H1 (cell line): ENCODE measurements around the gene NADK2. TPM values are rescaled to one million over a fixed set of nuclear protein-coding genes. Genes with fewer than 3 reads are reported as not detected.

ENCODE experiments used
- HDAC2 ChIP-seq, 2 experiments: fragments of 300-600 bp in 1 of 2; sonication (generic) in 1 of 2; IDR thresholded peaks; 2 replicates each; pipeline ENCODE4 v1.6.1; 2011 to 2012; ENCODE audit warnings: low read depth in 2 of 2, low read length in 2 of 2, mild to moderate bottlenecking in 2 of 2, moderate library complexity in 2 of 2, borderline replicate concordance in 1 of 2, inconsistent platforms in 1 of 2
- SP4 ChIP-seq: IDR thresholded peaks from 2 replicates; pipeline ENCODE4 v1.6.1; 2012; ENCODE audit warnings: low read length, inconsistent platforms
- SRF ChIP-seq: IDR thresholded peaks from 2 replicates; pipeline ENCODE4 v1.6.1; 2011; ENCODE audit warnings: mild to moderate bottlenecking, low read depth, low read length, moderate library complexity
- polyA plus RNA-seq, 7 experiments: library from polyadenylated mRNA; depleted of rRNA in 3 of 7; stranded (reverse) in 5 of 7; unstranded in 2 of 7; fragments of >200 nt in 5 of 7; fragments of 200-250 nt in 2 of 7; gene quantifications; 1 replicate in 5 of 7; 2 replicates in 1 of 7; 4 replicates in 1 of 7; pipeline versions ENCODE4 v1.2.1 to v1.2.3, GENCODE V29; 2011 to 2013; ENCODE audit warnings: missing spikeins in 2 of 7, mixed read lengths in 2 of 7
- total RNA-seq: library from RNA; stranded (reverse); fragmentation: NEBNext Ultra II Directional; extraction: Animal tissue kit (Norgen Biotek cat#: 25700); gene quantifications from 2 replicates; pipeline ENCODE4 v1.2.1, GENCODE V29; 2021

NADK2 gene
- total and polyA plus RNA-seq, 2 of the 8 experiments (the other 6 are each of a cell fraction or from before 2014, with no cell fraction given): 3.4 to 16.1 TPM

GRCh38 chr5:36277521-36278176 lies 35.9 kb upstream of the NADK2 start (continued):
- TF ChIP-seq SRF (no peak), SP4 (no peak), HDAC2 (IDR thresholded peaks at IDR 0.05; ENCODE audit: borderline replicate concordance in 1 of 2, low read depth in 2 of 2, low read length in 2 of 2) (no peak)
